ENCODE data around the gene PRG2. TPM values are rescaled to one million over a fixed set of nuclear protein-coding genes. Genes with fewer than 3 reads are reported as not detected.

PRG2 gene
- total RNA-seq, 1 experiment from 2014 or later: 0.57 TPM

GRCh38 chr11:57392066-57392762, 1.8 kb upstream of the PRG2 start (continued):
- no peak for TF ChIP-seq ZBTB43 (CRISPR knock-in tag; IDR thresholded peaks at IDR 0.05)
- TF ChIP-seq, protein P1, sequence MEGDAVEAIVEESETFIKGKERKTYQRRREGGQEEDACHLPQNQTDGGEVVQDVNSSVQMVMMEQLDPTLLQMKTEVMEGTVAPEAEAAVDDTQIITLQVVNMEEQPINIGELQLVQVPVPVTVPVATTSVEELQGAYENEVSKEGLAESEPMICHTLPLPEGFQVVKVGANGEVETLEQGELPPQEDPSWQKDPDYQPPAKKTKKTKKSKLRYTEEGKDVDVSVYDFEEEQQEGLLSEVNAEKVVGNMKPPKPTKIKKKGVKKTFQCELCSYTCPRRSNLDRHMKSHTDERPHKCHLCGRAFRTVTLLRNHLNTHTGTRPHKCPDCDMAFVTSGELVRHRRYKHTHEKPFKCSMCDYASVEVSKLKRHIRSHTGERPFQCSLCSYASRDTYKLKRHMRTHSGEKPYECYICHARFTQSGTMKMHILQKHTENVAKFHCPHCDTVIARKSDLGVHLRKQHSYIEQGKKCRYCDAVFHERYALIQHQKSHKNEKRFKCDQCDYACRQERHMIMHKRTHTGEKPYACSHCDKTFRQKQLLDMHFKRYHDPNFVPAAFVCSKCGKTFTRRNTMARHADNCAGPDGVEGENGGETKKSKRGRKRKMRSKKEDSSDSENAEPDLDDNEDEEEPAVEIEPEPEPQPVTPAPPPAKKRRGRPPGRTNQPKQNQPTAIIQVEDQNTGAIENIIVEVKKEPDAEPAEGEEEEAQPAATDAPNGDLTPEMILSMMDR (IDR thresholded peaks at IDR 0.05): no peak
- no peak for TF ChIP-seq SMAD4 (CRISPR knock-in tag; IDR thresholded peaks at IDR 0.05)
- TF ChIP-seq OVOL2 (CRISPR knock-in tag; IDR thresholded peaks at IDR 0.05; ENCODE audit: borderline replicate concordance): no peak
- TF ChIP-seq USF2 (CRISPR knock-in tag; IDR thresholded peaks at IDR 0.05): no peak

DNA sequence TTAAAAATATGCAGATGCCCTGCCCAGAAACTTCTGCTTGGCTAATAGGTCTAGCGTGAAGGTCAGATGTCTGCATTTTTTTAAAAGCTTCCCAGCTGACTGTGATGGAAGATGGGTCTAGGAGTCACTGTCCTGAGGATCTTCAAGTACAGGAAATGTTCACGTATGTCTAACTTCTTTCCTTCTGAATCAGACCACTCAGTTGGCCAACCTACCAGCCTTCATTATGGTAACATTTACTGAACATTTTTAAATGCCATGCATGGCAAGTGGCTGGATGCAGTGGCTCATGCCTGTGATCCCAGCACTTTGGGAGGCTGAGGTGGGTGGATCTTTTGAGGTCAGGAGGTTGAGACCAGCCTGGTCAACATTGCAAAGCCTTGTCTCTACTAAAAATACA, 1.1 kb upstream of the PRG2 start:
- no peak overlapping the region for H3K27ac Mint-ChIP-seq
- H3K27me3 Mint-ChIP-seq (ENCODE audit: low read depth): peaks cover 23% of the 10 kb centered on the region
- no peaks in the 10 kb centered on the region for H3K36me3 Mint-ChIP-seq
- no peak overlapping the region for H3K4me3 Mint-ChIP-seq
- no peak for DNase-seq (ENCODE audit: low spot score)
- no peak for ATAC-seq
- ChIA-PET POLR2A (no interaction called here), CTCF (interaction anchor here (1.3 kb wide), 1 partner anchor 176 kb away, joined by 3 read pairs; the partner anchor contains the start of gene UBE2L6)
- H3K9me3 Mint-ChIP-seq: no peaks in the 10 kb centered on the region
- H3K4me1 Mint-ChIP-seq: no peaks in the 10 kb centered on the region
- no peak for TF ChIP-seq ZMAT4 (CRISPR knock-in tag; IDR thresholded peaks at IDR 0.05)
- no peak for TF ChIP-seq ATF2 (CRISPR knock-in tag; IDR thresholded peaks at IDR 0.05; ENCODE audit: borderline replicate concordance, low read depth)
- TF ChIP-seq CREM (CRISPR knock-in tag; IDR thresholded peaks at IDR 0.05): no peak
- no peak for TF ChIP-seq SOX15 (CRISPR knock-in tag; IDR thresholded peaks at IDR 0.05)
- TF ChIP-seq, protein P2, sequence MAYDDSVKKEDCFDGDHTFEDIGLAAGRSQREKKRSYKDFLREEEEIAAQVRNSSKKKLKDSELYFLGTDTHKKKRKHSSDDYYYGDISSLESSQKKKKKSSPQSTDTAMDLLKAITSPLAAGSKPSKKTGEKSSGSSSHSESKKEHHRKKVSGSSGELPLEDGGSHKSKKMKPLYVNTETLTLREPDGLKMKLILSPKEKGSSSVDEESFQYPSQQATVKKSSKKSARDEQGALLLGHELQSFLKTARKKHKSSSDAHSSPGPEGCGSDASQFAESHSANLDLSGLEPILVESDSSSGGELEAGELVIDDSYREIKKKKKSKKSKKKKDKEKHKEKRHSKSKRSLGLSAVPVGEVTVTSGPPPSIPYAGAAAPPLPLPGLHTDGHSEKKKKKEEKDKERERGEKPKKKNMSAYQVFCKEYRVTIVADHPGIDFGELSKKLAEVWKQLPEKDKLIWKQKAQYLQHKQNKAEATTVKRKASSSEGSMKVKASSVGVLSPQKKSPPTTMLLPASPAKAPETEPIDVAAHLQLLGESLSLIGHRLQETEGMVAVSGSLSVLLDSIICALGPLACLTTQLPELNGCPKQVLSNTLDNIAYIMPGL (CRISPR knock-in tag; IDR thresholded peaks at IDR 0.05): no peak
- no peak for TF ChIP-seq GTF2I (CRISPR knock-in tag; conservative IDR thresholded peaks at IDR 0.05)
- no peak for TF ChIP-seq ATF1 (CRISPR knock-in tag; IDR thresholded peaks at IDR 0.05)
- TF ChIP-seq ATF6 (CRISPR knock-in tag; IDR thresholded peaks at IDR 0.05): no peak
- TF ChIP-seq, protein P3, sequence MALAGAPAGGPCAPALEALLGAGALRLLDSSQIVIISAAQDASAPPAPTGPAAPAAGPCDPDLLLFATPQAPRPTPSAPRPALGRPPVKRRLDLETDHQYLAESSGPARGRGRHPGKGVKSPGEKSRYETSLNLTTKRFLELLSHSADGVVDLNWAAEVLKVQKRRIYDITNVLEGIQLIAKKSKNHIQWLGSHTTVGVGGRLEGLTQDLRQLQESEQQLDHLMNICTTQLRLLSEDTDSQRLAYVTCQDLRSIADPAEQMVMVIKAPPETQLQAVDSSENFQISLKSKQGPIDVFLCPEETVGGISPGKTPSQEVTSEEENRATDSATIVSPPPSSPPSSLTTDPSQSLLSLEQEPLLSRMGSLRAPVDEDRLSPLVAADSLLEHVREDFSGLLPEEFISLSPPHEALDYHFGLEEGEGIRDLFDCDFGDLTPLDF (CRISPR knock-in tag; IDR thresholded peaks at IDR 0.05): no peak
- TF ChIP-seq, protein P4, sequence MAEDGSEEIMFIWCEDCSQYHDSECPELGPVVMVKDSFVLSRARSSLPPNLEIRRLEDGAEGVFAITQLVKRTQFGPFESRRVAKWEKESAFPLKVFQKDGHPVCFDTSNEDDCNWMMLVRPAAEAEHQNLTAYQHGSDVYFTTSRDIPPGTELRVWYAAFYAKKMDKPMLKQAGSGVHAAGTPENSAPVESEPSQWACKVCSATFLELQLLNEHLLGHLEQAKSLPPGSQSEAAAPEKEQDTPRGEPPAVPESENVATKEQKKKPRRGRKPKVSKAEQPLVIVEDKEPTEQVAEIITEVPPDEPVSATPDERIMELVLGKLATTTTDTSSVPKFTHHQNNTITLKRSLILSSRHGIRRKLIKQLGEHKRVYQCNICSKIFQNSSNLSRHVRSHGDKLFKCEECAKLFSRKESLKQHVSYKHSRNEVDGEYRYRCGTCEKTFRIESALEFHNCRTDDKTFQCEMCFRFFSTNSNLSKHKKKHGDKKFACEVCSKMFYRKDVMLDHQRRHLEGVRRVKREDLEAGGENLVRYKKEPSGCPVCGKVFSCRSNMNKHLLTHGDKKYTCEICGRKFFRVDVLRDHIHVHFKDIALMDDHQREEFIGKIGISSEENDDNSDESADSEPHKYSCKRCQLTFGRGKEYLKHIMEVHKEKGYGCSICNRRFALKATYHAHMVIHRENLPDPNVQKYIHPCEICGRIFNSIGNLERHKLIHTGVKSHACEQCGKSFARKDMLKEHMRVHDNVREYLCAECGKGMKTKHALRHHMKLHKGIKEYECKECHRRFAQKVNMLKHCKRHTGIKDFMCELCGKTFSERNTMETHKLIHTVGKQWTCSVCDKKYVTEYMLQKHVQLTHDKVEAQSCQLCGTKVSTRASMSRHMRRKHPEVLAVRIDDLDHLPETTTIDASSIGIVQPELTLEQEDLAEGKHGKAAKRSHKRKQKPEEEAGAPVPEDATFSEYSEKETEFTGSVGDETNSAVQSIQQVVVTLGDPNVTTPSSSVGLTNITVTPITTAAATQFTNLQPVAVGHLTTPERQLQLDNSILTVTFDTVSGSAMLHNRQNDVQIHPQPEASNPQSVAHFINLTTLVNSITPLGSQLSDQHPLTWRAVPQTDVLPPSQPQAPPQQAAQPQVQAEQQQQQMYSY (CRISPR knock-in tag; IDR thresholded peaks at IDR 0.05): no peak
- no peak for TF ChIP-seq JAZF1 (CRISPR knock-in tag; IDR thresholded peaks at IDR 0.05)
- TF ChIP-seq TEAD1 (CRISPR knock-in tag; IDR thresholded peaks at IDR 0.05): no peak
- TF ChIP-seq SMAD3 (CRISPR knock-in tag; IDR thresholded peaks at IDR 0.05; ENCODE audit: borderline replicate concordance): no peak
- TF ChIP-seq, protein P5, sequence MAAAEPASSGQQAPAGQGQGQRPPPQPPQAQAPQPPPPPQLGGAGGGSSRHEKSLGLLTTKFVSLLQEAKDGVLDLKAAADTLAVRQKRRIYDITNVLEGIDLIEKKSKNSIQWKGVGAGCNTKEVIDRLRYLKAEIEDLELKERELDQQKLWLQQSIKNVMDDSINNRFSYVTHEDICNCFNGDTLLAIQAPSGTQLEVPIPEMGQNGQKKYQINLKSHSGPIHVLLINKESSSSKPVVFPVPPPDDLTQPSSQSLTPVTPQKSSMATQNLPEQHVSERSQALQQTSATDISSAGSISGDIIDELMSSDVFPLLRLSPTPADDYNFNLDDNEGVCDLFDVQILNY (CRISPR knock-in tag; IDR thresholded peaks at IDR 0.05): no peak

Measured in WTC11 (cell line).